GM12864 (cell line): ENCODE measurements around the gene TTC24.
"Not testable (repeated sequence)": the region's sequence is repeated elsewhere in the genome, so short reads cannot be mapped to it uniquely, and the experiment has no call there.

ENCODE experiments used
- DNase-seq: peaks from one replicate; pipeline ENCODE4 v3.0.0-alpha.2; 2011; ENCODE audit warnings: low read depth
- H3K4me3 ChIP-seq: 2 replicates; pipeline ENCODE4 v1.5.1; 2011; ENCODE audit warnings: mild to moderate bottlenecking, low read depth, low read length, control low read depth
- CTCF ChIP-seq: IDR thresholded peaks from 2 replicates; pipeline ENCODE4 v1.5.1; 2011; ENCODE audit warnings: low read depth, mild to moderate bottlenecking, moderate library complexity, low read length, control low read depth, inconsistent platforms; ENCODE audit errors: missing control alignments

TTC24 gene

GRCh38 chr1:156584813-156585212 lies 5.3 kb downstream of the TTC24 start:
- DNase-seq: no peak
- TF ChIP-seq CTCF: peak; percentile 62
- no peak overlapping the region for H3K4me3 ChIP-seq

- DNase-seq: no peak
- TF ChIP-seq CTCF: no peak
- no peak overlapping the region for H3K4me3 ChIP-seq
These were observed 6.8 kb downstream of the TTC24 start for GRCh38 chr1:156586323-156586722.

- H3K4me3 ChIP-seq: no peak overlapping the region
- TF ChIP-seq CTCF: no peak
- no peak for DNase-seq
These were observed 7.5 kb downstream of the TTC24 start for GRCh38 chr1:156586892-156587477.

- DNase-seq, H3K4me3 ChIP-seq: not testable (repeated sequence)
These were observed 8.4 kb downstream of the TTC24 start for GRCh38 chr1:156587927-156588326.

- no peak for DNase-seq
- no peak for TF ChIP-seq CTCF
- no peak overlapping the region for H3K4me3 ChIP-seq
These were observed 10.0 kb downstream of the TTC24 start for GRCh38 chr1:156589546-156589945.

- peak overlapping the region; percentile 77; the same call in 1 of the 2 replicates for H3K4me3 ChIP-seq
- no peak for DNase-seq
- no peak for TF ChIP-seq CTCF
These were observed 11.0 kb downstream of the TTC24 start for GRCh38 chr1:156590326-156591180.

GRCh38 chr1:156591181-156591431 lies 11.6 kb downstream of the TTC24 start:
- peak overlapping the region; percentile 77 for H3K4me3 ChIP-seq
- no peak for DNase-seq
- no peak for TF ChIP-seq CTCF
